ENCODE results near the gene FTSJ3. TPM values are rescaled to one million over a fixed set of nuclear protein-coding genes. Genes with fewer than 3 reads are reported as not detected.
"Not testable (repeated sequence)": the region's sequence is repeated elsewhere in the genome, so short reads cannot be mapped to it uniquely, and the experiment has no call there.

The FTSJ3 gene
- total and polyA plus RNA-seq, 11 donors: 12.5 to 46.5 (median 25.7) TPM

DNA sequence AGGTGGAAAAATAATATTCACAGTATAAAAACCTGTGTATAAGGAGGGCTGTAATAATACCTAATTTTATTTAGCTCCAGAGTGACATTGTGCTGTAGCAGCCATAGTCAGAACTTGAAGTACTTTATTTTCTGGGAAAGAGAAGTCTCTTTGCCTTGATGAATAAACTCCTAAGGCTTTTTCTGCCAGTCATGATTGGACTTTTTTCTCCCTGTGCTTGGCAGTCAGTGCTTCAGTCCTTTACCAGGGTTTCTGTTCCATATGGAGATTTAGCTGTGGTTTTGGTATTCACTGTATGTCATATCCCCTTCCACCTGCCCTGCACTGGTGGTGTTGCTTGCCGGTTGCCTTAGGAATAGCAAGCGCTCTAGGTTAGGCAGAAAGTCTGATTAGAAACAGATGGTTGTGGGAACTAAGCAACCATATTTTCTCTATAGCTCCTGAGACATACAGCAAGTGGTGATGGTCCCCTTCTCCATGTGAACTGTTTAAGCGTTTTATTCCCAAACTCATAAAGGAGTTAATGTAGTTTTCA, 28.8 kb downstream of the FTSJ3 start:
- 94 to 96% (median 95%) methylated on average over 3 of the region's 3 CpGs for WGBS, 4 donors
- no peak overlapping the region for H3K27ac ChIP-seq
- no peaks in the 10 kb centered on the region for H3K9me3 ChIP-seq
- no peak for TF ChIP-seq POLR2A (IDR thresholded peaks at IDR 0.05)
- TF ChIP-seq, protein P1, sequence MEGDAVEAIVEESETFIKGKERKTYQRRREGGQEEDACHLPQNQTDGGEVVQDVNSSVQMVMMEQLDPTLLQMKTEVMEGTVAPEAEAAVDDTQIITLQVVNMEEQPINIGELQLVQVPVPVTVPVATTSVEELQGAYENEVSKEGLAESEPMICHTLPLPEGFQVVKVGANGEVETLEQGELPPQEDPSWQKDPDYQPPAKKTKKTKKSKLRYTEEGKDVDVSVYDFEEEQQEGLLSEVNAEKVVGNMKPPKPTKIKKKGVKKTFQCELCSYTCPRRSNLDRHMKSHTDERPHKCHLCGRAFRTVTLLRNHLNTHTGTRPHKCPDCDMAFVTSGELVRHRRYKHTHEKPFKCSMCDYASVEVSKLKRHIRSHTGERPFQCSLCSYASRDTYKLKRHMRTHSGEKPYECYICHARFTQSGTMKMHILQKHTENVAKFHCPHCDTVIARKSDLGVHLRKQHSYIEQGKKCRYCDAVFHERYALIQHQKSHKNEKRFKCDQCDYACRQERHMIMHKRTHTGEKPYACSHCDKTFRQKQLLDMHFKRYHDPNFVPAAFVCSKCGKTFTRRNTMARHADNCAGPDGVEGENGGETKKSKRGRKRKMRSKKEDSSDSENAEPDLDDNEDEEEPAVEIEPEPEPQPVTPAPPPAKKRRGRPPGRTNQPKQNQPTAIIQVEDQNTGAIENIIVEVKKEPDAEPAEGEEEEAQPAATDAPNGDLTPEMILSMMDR (IDR thresholded peaks at IDR 0.05): no peak
- DNase-seq (no peak), ATAC-seq (no peak)
- intact Hi-C loops (cut with DNase I): no loop called here
- H3K27me3 ChIP-seq: no peaks in the 10 kb centered on the region
- H3K4me3 ChIP-seq: no peak overlapping the region
- H3K4me1 ChIP-seq: no peaks in the 10 kb centered on the region
- peaks cover 4 to 100% (median 99%) of the 10 kb centered on the region in 9 donors for H3K36me3 ChIP-seq

- intact Hi-C loops (cut with DNase I); H3K4me1 ChIP-seq; H3K4me3 ChIP-seq; ATAC-seq; H3K27me3 ChIP-seq; H3K9me3 ChIP-seq; H3K27ac ChIP-seq; DNase-seq: not testable (repeated sequence)
- 95 to 97% (median 97%) methylated on average over 10 of the region's 10 CpGs for WGBS, 4 donors
- peaks cover 0 to 100% (median 100%) of the 10 kb centered on the region in 9 donors for H3K36me3 ChIP-seq
Measured at GRCh38 chr17:63796375-63796774, 31.1 kb downstream of the FTSJ3 start.

DNA sequence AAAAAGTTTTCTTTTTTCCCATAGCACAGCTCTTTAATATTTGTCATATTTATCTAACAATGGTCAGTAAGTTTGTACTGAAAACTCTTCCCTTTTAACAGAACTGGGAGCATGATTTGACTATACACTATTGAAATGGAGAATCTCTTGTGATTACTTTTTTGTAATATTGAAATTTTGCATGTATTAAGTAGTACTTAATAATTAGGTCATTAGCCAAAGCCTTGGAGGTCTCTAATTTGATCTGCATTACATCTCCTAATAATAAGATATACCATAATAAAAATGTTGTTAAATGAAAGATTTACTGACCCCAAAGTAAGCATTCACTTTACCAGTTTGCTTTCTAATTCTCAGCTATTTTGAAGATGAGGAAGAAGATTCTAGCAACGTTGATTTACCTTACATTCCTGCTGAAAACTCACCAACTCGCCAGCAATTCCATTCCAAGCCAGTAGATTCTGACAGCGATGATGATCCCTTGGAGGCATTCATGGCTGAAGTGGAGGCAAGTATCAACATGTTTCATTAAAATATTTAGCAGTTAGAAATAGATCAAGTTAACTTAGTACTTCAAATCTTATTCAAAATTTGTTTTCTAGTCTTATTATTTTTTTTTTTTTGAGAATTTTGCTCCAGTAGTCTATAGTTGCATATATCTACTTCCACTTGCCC, 35.3 kb downstream of the FTSJ3 start:
- H3K9me3 ChIP-seq: no peaks in the 10 kb centered on the region
- H3K36me3 ChIP-seq: peaks cover 0 to 100% (median 99%) of the 10 kb centered on the region in 9 donors
- ATAC-seq: no peak
- WGBS, 4 donors: 81 to 90% (median 85%) methylated on average over 3 of the region's 3 CpGs
- no peak overlapping the region for H3K27ac ChIP-seq
- no peaks in the 10 kb centered on the region for H3K27me3 ChIP-seq
- TF ChIP-seq, protein P1 (IDR thresholded peaks at IDR 0.05): no peak
- no peak for TF ChIP-seq POLR2A (IDR thresholded peaks at IDR 0.05)
- peaks cover 0 to 3% (median 0%) of the 10 kb centered on the region in 12 donors for H3K4me1 ChIP-seq
- H3K4me3 ChIP-seq: no peak overlapping the region
- intact Hi-C loops (cut with DNase I): no loop called here
- no peak for DNase-seq

DNA sequence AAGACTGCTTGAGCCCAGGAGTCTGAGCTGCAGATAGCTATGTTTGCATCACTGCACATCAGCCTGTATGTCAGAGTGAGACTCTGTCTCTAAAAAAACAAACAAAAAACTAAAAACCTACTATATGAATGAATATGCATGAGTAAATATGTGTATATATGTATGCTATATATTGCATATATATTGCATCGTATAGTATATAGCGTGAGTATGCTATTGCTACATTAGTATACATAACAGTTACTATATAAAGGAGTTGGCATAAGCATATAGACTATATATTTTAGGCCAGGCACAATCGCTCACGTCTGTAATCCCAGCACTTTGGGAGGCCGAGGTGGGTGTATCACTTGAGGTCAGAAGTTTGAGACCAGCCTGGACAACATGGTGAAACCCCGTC, 37.4 kb downstream of the FTSJ3 start:
- H3K4me1 ChIP-seq: peaks cover 0 to 3% (median 0%) of the 10 kb centered on the region in 12 donors
- H3K36me3 ChIP-seq: peaks cover 0 to 97% (median 94%) of the 10 kb centered on the region in 9 donors
- TF ChIP-seq, protein P1 (IDR thresholded peaks at IDR 0.05): no peak
- TF ChIP-seq POLR2A (IDR thresholded peaks at IDR 0.05): no peak
- WGBS, 4 donors: 92 to 93% (median 92%) methylated on average over 6 of the region's 6 CpGs
- H3K9me3 ChIP-seq: no peaks in the 10 kb centered on the region
- intact Hi-C loops (cut with DNase I): no loop called here
- H3K4me3 ChIP-seq: no peak overlapping the region
- ATAC-seq: no peak
- no peak for DNase-seq
- no peaks in the 10 kb centered on the region for H3K27me3 ChIP-seq
- H3K27ac ChIP-seq: no peak overlapping the region

Data from heart left ventricle (tissue), 16 donors.